ENCODE results near the gene NFATC1. TPM values are rescaled to one million over a fixed set of nuclear protein-coding genes. Genes with fewer than 3 reads are reported as not detected.

Gene NFATC1
- total and polyA plus RNA-seq, 7 experiments from 2014 or later, result 27.1 to 87.2 (median 53.4) TPM

GRCh38 chr18:79397247-79397829, 1.6 kb downstream of the NFATC1 start:
- Histone ChIP-seq H3K36me3 (ENCODE audit: control insufficient read depth in 2 of 3, insufficient read depth in 3 of 3, low read length in 3 of 3) (no peaks in the 10 kb centered on the region), H3K9me3 (ENCODE audit: control insufficient read depth in 2 of 3, low read length in 3 of 3) (no peaks in the 10 kb centered on the region), H3K27me3 (ENCODE audit: control insufficient read depth in 2 of 2, insufficient read depth in 2 of 2, low read length in 2 of 2) (peaks cover 0 to 6% of the 10 kb centered on the region in 2 donors), H3K27ac (ENCODE audit: low read depth, low read length) (no peak overlapping the region), H3K4me3 (ENCODE audit: low read length) (no peak overlapping the region), H3K4me1 (ENCODE audit: control insufficient read depth in 2 of 2, insufficient read depth in 2 of 2, low read length in 2 of 2) (peaks cover 28 to 29% of the 10 kb centered on the region in 2 donors)
- Mint-ChIP-seq H3K4me1 (peaks cover 14 to 55% (median 40%) of the 10 kb centered on the region in 7 donors), H3K9me3 (peaks cover 0 to 5% (median 0%) of the 10 kb centered on the region in 11 donors), H3K4me3 (peak overlapping the region; percentile 32 to 97 (median 82)), H3K27ac (peak overlapping the region in 6 of 9 donors; percentile 34 to 98 (median 46)), H3K27me3 (peaks cover 0 to 15% (median 0%) of the 10 kb centered on the region in 5 donors), H3K36me3 (peaks cover 0 to 7% (median 0%) of the 10 kb centered on the region in 5 donors)
- intact Hi-C loops (cut with micrococcal nuclease), result loop anchor here in 1 of 2 donors (10.0 kb wide), 1 partner anchor 707 kb away; the partner anchor contains the start of gene ADNP2
- ChIA-PET POLR2A (interaction anchor here (0.6 to 2.6 kb wide), 13 partner anchors 7 to 282 kb away, joined by 3 to 14 read pairs (median 3); no protein-coding TSS in a partner anchor), CTCF (interaction anchor here (0.8 to 1.8 kb wide), 4 partner anchors 16 to 133 kb away, joined by 3 to 7 read pairs (median 4); no protein-coding TSS in a partner anchor)
- no peak for ATAC-seq
- DNase-seq, result peak in 1 of 9 donors; percentile 7

- DNase-seq (no peak), ATAC-seq (no peak)
- peaks cover 14 to 55% (median 41%) of the 10 kb centered on the region in 7 donors for H3K4me1 Mint-ChIP-seq
- peak overlapping the region; percentile 95 for H3K27ac ChIP-seq (ENCODE audit: low read depth, low read length)
- H3K4me3 Mint-ChIP-seq, result peak overlapping the region; percentile 81 to 98 (median 90)
- peaks cover 23 to 28% of the 10 kb centered on the region in 2 donors for H3K4me1 ChIP-seq (ENCODE audit: control insufficient read depth in 2 of 2, insufficient read depth in 2 of 2, low read length in 2 of 2)
- peaks cover 0 to 9% (median 0%) of the 10 kb centered on the region in 5 donors for H3K27me3 Mint-ChIP-seq
- POLR2A ChIA-PET, result interaction anchor here (0.6 to 2.6 kb wide), 14 partner anchors 8 to 281 kb away, joined by 3 to 14 read pairs (median 3); no protein-coding TSS in a partner anchor
- H3K4me3 ChIP-seq (ENCODE audit: low read length), result no peak overlapping the region
- CTCF ChIA-PET, result interaction anchor here (0.7 to 1.8 kb wide), 5 partner anchors 17 to 127 kb away, joined by 3 to 7 read pairs (median 4); no protein-coding TSS in a partner anchor
- intact Hi-C loops (cut with micrococcal nuclease), result loop anchor here in 1 of 2 donors (10.0 kb wide), 1 partner anchor 707 kb away; the partner anchor contains the start of gene ADNP2
- H3K9me3 Mint-ChIP-seq, result peaks cover 0 to 5% (median 0%) of the 10 kb centered on the region in 11 donors
- peak overlapping the region; percentile 93 to 99 (median 96) for H3K27ac Mint-ChIP-seq
- no peaks in the 10 kb centered on the region for H3K9me3 ChIP-seq (ENCODE audit: control insufficient read depth in 2 of 3, low read length in 3 of 3)
- H3K36me3 ChIP-seq (ENCODE audit: control insufficient read depth in 2 of 3, insufficient read depth in 3 of 3, low read length in 3 of 3), result no peaks in the 10 kb centered on the region
- peaks cover 0 to 12% (median 0%) of the 10 kb centered on the region in 5 donors for H3K36me3 Mint-ChIP-seq
- peaks cover 0 to under 1% of the 10 kb centered on the region in 2 donors for H3K27me3 ChIP-seq (ENCODE audit: control insufficient read depth in 2 of 2, insufficient read depth in 2 of 2, low read length in 2 of 2)
Measured at GRCh38 chr18:79397830-79398761, 2.4 kb downstream of the NFATC1 start.

- Mint-ChIP-seq H3K4me1 (peaks cover 24 to 62% (median 49%) of the 10 kb centered on the region in 7 donors), H3K27me3 (peaks cover 0 to 2% (median 0%) of the 10 kb centered on the region in 5 donors), H3K4me3 (peak overlapping the region; percentile 81 to 98 (median 90)), H3K36me3 (peaks cover 0 to 12% (median 0%) of the 10 kb centered on the region in 5 donors), H3K27ac (peak overlapping the region; percentile 93 to 99 (median 96)), H3K9me3 (peaks cover 0 to 4% (median 0%) of the 10 kb centered on the region in 11 donors)
- ATAC-seq (peak; percentile 10), DNase-seq (peak in 6 of 9 donors; percentile 38 to 56 (median 44))
- Histone ChIP-seq H3K9me3 (ENCODE audit: control insufficient read depth in 2 of 3, low read length in 3 of 3) (no peaks in the 10 kb centered on the region), H3K27me3 (ENCODE audit: control insufficient read depth in 2 of 2, insufficient read depth in 2 of 2, low read length in 2 of 2) (no peaks in the 10 kb centered on the region), H3K4me1 (ENCODE audit: control insufficient read depth in 2 of 2, insufficient read depth in 2 of 2, low read length in 2 of 2) (peaks cover 21 to 41% of the 10 kb centered on the region in 2 donors), H3K36me3 (ENCODE audit: control insufficient read depth in 2 of 3, insufficient read depth in 3 of 3, low read length in 3 of 3) (no peaks in the 10 kb centered on the region), H3K4me3 (ENCODE audit: low read length) (peak overlapping the region; percentile 52), H3K27ac (ENCODE audit: low read depth, low read length) (peak overlapping the region; percentile 95)
- POLR2A ChIA-PET, result interaction anchor here (0.9 to 2.1 kb wide), 6 partner anchors 8 to 134 kb away, joined by 3 to 11 read pairs (median 4); no protein-coding TSS in a partner anchor
- CTCF ChIA-PET, result no interaction called here
- intact Hi-C loops (cut with micrococcal nuclease), result loop anchor here (1.0 to 10.0 kb wide), 6 partner anchors 124 to 705 kb away; partner anchors contain the start of genes CTDP1 (in 2 of the 2), ADNP2 (in 1 of the 2), ATP9B (in 1 of the 2) and SLC66A2 (in 1 of the 2)
Measured at GRCh38 chr18:79399275-79400081, 3.7 kb downstream of the NFATC1 start.

- Mint-ChIP-seq H3K4me1 (peaks cover 31 to 64% (median 52%) of the 10 kb centered on the region in 7 donors), H3K27me3 (no peaks in the 10 kb centered on the region), H3K4me3 (peak overlapping the region in 2 of 10 donors; percentile 90 to 91), H3K9me3 (peaks cover 0 to 4% (median 0%) of the 10 kb centered on the region in 11 donors), H3K27ac (no peak overlapping the region), H3K36me3 (peaks cover 0 to 12% (median 0%) of the 10 kb centered on the region in 5 donors)
- Histone ChIP-seq H3K27ac (ENCODE audit: low read depth, low read length) (peak overlapping the region; percentile 95), H3K36me3 (ENCODE audit: control insufficient read depth in 2 of 3, insufficient read depth in 3 of 3, low read length in 3 of 3) (no peaks in the 10 kb centered on the region), H3K27me3 (ENCODE audit: control insufficient read depth in 2 of 2, insufficient read depth in 2 of 2, low read length in 2 of 2) (no peaks in the 10 kb centered on the region), H3K4me1 (ENCODE audit: control insufficient read depth in 2 of 2, insufficient read depth in 2 of 2, low read length in 2 of 2) (peaks cover 22 to 43% of the 10 kb centered on the region in 2 donors), H3K4me3 (ENCODE audit: low read length) (peak overlapping the region; percentile 52), H3K9me3 (ENCODE audit: control insufficient read depth in 2 of 3, low read length in 3 of 3) (no peaks in the 10 kb centered on the region)
- POLR2A ChIA-PET, result interaction anchor here (1.6 to 7.8 kb wide), 2 partner anchors 123 to 279 kb away, joined by 6 to 62 read pairs; partner anchors contain the start of gene CTDP1
- DNase-seq (peak in 8 of 9 donors; percentile 38 to 65 (median 52)), ATAC-seq (peak; percentile 45)
- CTCF ChIA-PET, result no interaction called here
- intact Hi-C loops (cut with micrococcal nuclease), result loop anchor here (1.0 to 10.0 kb wide), 4 partner anchors 279 to 585 kb away; partner anchors contain the start of genes ATP9B (in 1 of the 2), CTDP1 (in 1 of the 2), SLC66A2 (in 1 of the 2) and TXNL4A (in 1 of the 2)
Measured at GRCh38 chr18:79400091-79400590, 4.4 kb downstream of the NFATC1 start.

GRCh38 chr18:79400591-79401381, 5.1 kb downstream of the NFATC1 start:
- H3K4me1 ChIP-seq (ENCODE audit: control insufficient read depth in 2 of 2, insufficient read depth in 2 of 2, low read length in 2 of 2), result peaks cover 28 to 48% of the 10 kb centered on the region in 2 donors
- intact Hi-C loops (cut with micrococcal nuclease), result loop anchor here (1.0 to 10.0 kb wide), 4 partner anchors 279 to 584 kb away; partner anchors contain the start of genes ATP9B (in 1 of the 2), CTDP1 (in 1 of the 2), SLC66A2 (in 1 of the 2) and TXNL4A (in 1 of the 2)
- Mint-ChIP-seq H3K4me1 (peaks cover 35 to 70% (median 58%) of the 10 kb centered on the region in 7 donors), H3K9me3 (peaks cover 0 to 4% (median 0%) of the 10 kb centered on the region in 11 donors), H3K27ac (peak overlapping the region; percentile 98 to 100 (median 99)), H3K27me3 (no peaks in the 10 kb centered on the region), H3K4me3 (peak overlapping the region; percentile 89 to 98 (median 92)), H3K36me3 (peaks cover 0 to 14% (median 0%) of the 10 kb centered on the region in 5 donors)
- H3K27ac ChIP-seq (ENCODE audit: low read depth, low read length), result peak overlapping the region; percentile 95
- peak overlapping the region; percentile 68 for H3K4me3 ChIP-seq (ENCODE audit: low read length)
- ChIA-PET CTCF (interaction anchor here (0.7 kb wide), 1 partner anchor 22 kb away, joined by 3 read pairs; no protein-coding TSS in a partner anchor), POLR2A (interaction anchor here (1.0 to 7.8 kb wide), 4 partner anchors 116 to 278 kb away, joined by 3 to 62 read pairs (median 12); partner anchors contain the start of gene CTDP1)
- no peaks in the 10 kb centered on the region for H3K9me3 ChIP-seq (ENCODE audit: control insufficient read depth in 2 of 3, low read length in 3 of 3)
- no peaks in the 10 kb centered on the region for H3K27me3 ChIP-seq (ENCODE audit: control insufficient read depth in 2 of 2, insufficient read depth in 2 of 2, low read length in 2 of 2)
- peak in 7 of 9 donors; percentile 56 to 80 (median 63) for DNase-seq
- ATAC-seq, result peak; percentile 18
- H3K36me3 ChIP-seq (ENCODE audit: control insufficient read depth in 2 of 3, insufficient read depth in 3 of 3, low read length in 3 of 3), result no peaks in the 10 kb centered on the region
